ENCODE results near the gene SCTR.

The SCTR gene

GRCh38 chr2:119549241-119549640 lies 25.0 kb upstream of the SCTR start:
- no peak for TF ChIP-seq CTCF (IDR thresholded peaks at IDR 0.05; ENCODE audit: low read depth, low read length)
- DNase-seq (ENCODE audit: extremely low read depth, low read depth): no peak

GRCh38 chr2:119548516-119549120 lies 24.3 kb upstream of the SCTR start:
- no peak for TF ChIP-seq CTCF (IDR thresholded peaks at IDR 0.05; ENCODE audit: low read depth, low read length)
- DNase-seq (ENCODE audit: extremely low read depth, low read depth): no peak

GRCh38 chr2:119546447-119546767 lies 22.1 kb upstream of the SCTR start:
- no peak for TF ChIP-seq CTCF (IDR thresholded peaks at IDR 0.05; ENCODE audit: low read depth, low read length)
- no peak for DNase-seq (ENCODE audit: extremely low read depth, low read depth)

- no peak for DNase-seq (ENCODE audit: extremely low read depth, low read depth)
- TF ChIP-seq CTCF (IDR thresholded peaks at IDR 0.05; ENCODE audit: low read depth, low read length): no peak
These were observed 21.6 kb upstream of the SCTR start for GRCh38 chr2:119545754-119546446.

GRCh38 chr2:119544939-119545475 lies 20.7 kb upstream of the SCTR start:
- TF ChIP-seq CTCF (IDR thresholded peaks at IDR 0.05; ENCODE audit: low read depth, low read length): no peak
- DNase-seq (ENCODE audit: extremely low read depth, low read depth): no peak

GRCh38 chr2:119544075-119544938 lies 20.0 kb upstream of the SCTR start, which contains the start of gene CFAP221:
Gene CFAP221 (plus strand): TSS chr2:119544449. CDS start chr2:119546132, 1,683 bp downstream.
- DNase-seq (ENCODE audit: extremely low read depth, low read depth): no peak
- TF ChIP-seq CTCF (IDR thresholded peaks at IDR 0.05; ENCODE audit: low read depth, low read length): no peak
